GM18517 (cell line): Measurements from ENCODE around the gene MALAT1.
"Not testable (repeated sequence)": the region's sequence is repeated elsewhere in the genome, so short reads cannot be mapped to it uniquely, and the experiment has no call there.

ENCODE experiments used
- ATAC-seq: cut with Tn5 transposase; IDR thresholded peaks from one replicate; pipeline ENCODE4 v1.9.1; 2021; ENCODE audit warnings: mild to moderate bottlenecking, moderate library complexity; ENCODE audit not compliant: unreplicated experiment

MALAT1 gene

DNA sequence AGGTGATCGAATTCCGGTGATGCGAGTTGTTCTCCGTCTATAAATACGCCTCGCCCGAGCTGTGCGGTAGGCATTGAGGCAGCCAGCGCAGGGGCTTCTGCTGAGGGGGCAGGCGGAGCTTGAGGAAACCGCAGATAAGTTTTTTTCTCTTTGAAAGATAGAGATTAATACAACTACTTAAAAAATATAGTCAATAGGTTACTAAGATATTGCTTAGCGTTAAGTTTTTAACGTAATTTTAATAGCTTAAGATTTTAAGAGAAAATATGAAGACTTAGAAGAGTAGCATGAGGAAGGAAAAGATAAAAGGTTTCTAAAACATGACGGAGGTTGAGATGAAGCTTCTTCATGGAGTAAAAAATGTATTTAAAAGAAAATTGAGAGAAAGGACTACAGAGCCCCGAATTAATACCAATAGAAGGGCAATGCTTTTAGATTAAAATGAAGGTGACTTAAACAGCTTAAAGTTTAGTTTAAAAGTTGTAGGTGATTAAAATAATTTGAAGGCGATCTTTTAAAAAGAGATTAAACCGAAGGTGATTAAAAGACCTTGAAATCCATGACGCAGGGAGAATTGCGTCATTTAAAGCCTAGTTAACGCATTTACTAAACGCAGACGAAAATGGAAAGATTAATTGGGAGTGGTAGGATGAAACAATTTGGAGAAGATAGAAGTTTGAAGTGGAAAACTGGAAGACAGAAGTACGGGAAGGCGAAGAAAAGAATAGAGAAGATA is at the start of gene MALAT1:
TSS of gene MALAT1 (plus strand) at position 69 of the 736 bp plus-strand sequence.
- peak; percentile 31 for ATAC-seq

DNA sequence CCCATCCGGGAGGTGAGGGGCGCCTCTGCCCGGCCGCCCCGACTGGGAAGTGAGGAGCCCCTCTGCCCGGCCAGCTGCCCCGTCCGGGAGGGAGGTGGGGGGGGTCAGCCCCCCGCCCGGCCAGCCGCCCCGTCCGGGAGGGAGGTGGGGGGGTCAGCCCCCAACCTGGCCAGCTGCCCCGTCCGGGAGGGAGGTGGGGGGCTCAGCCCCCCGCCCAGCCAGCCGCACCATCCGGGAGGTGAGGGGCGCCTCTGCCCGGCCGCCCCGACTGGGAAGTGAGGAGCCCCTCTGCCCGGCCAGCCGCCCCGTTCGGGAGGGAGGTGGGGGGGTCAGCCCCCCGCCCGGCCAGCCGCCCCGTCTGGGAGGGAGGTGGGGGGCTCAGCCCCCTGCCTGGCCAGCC is 47.5 kb upstream of the MALAT1 start:
- ATAC-seq = not testable (repeated sequence)

- not testable (repeated sequence) for ATAC-seq
Observed at GRCh38 chr11:65452259-65452658, 46.6 kb upstream of the MALAT1 start.

DNA sequence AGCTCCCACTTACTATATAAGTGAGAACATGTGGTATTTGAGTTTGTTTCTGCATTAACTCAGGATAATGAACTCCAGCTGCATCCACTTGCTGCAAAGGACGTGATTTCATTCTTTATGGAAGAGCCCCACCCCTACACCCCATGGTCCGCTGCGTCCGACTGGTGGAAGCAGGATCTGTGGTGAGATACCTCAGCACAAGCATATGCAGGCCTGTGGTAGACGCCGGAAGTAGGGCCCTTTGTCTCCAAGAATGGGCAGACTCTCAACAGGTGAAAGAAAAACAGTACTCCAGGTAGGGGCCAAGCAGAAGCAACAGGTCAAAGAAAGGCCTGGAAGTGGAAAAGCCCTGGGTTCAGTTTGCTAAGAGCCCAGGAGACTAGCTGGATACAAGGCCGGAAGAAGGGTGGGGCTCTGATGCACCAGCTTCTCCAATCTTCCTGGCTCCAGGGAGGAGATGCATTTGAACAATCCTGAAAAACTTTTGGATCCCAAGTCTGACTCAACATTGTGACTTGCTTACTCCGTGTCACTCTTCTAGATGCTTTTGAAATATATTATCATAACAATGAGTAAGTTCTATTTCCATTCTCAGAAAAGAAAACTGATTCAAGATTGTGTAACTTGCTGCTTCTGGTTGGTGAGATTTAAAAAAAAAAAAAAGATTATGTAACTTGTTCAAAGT is 45.9 kb upstream of the MALAT1 start:
- ATAC-seq = no peak

DNA sequence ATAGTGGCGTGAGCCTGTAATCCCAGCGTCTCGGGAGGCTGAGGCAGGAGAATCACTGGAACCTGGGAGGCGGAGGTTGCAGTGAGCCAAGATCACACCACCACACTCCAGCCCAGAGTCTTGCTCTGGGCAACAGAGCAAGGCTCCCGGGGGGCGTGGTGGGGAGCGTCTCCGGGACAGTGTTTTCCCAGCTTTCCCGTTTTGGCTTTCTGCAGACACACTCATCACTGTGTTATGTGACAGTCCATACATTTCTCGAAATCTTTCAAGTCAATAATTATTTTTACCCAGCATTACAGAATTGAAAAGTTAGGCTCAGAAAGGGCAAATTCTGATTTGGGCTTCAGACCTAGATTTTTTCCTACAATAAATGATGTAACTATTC is 44.5 kb upstream of the MALAT1 start:
- ATAC-seq = no peak

DNA sequence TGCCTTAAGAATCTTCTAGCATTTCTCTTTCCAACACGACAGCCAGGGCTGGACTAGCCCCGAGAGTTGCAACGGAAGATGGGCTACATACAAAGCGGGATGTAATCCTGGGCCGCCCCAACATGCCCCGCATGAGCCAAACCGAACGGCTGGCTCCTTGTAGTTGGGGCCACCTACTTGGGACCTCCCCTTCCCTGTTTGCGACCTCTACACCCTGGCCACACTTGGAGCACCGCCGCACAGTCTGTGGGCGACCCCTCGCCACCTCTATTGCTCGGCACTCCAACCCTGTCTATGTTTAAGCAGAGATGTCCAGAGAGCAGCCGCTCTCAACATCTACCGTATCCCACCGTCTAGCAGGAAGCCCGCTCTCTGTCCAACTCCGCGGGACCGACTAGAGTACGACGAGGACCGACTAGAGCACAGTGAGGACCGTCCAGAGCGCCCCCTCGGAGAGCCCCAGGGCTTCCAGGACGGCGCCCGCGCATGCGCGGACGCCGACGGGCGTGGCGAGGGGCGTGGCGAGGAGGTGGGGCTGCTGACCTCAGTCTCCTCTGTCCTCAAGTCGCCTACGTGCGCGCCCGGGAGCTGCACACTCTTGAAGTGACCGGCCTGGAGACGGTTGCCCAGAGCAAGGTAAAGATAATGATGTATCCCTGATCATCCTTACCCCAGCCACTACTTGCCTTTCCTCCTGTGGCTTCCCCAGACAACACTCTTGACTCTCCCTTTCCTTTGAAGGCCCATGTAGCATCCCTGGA is 44.0 kb upstream of the MALAT1 start:
- peak; percentile 66 for ATAC-seq

DNA sequence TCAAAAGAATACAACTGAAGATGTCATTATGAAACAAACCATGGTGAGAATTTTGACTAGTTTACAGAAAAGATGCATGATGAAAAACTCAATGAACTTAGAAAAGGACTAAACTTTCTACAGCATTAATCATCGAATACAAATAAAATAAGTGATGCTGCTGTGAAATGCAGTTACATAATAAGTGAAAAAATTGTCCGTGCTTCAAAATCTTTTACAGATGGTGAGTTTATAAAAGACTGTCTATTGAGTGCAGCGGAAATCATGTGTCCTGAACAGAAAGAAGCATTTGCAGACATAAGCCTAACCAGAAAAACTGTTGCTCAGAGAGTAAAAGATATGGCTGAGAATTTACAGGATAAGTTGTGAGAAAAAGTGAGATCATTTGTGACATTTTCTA is 42.4 kb upstream of the MALAT1 start:
- ATAC-seq = no peak

- ATAC-seq = no peak
Observed at GRCh38 chr11:65459552-65459951, 39.3 kb upstream of the MALAT1 start.

DNA sequence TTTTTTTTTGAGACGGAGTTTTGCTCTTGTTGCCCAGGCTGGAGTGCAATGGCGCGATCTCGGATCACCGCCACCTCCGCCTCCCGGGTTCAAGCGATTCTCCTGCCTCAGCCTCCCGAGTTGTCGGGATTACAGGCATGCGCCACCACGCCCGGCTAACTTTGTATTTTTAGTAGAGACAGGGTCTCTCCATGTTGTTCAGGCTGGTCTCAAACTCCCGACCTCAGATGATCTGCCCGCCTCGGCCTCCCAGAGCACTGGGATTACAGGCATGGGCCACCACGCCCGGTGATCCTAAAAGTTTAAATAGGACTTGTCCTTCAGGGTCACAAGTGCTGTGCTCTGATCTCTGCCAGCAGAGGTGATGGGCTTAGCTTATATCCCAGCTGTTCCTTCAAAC is 33.4 kb upstream of the MALAT1 start:
- not testable (repeated sequence) for ATAC-seq

- ATAC-seq = not testable (repeated sequence)
Observed at GRCh38 chr11:65467306-65467705, 31.5 kb upstream of the MALAT1 start.

- ATAC-seq = no peak
Observed at GRCh38 chr11:65468874-65469333, 29.9 kb upstream of the MALAT1 start.

GRCh38 chr11:65470433-65471049 is 28.3 kb upstream of the MALAT1 start:
- no peak for ATAC-seq

DNA sequence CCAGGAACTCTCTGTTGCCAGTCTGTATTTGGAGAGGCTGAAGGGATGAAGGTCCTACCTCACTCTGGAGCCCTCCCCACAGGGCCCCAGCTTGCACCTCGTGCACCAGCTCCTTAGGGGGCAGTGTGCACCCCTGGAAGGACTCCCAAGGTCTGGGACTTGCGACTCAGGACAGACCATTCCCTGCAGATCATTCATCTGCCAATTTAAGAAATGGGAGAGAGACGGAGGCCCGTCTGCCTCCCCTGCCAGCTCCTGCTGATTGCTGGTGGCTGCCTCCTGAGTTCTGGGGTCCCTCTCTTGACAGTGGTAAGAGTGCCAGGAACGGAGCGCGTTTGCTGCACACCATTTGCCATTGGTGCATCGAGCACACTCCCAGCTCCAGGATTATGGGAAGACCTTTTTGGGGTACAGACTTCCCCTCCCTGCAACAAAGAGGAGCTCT is 27.4 kb upstream of the MALAT1 start:
- ATAC-seq = no peak

GRCh38 chr11:65472588-65473277 is 26.1 kb upstream of the MALAT1 start:
- ATAC-seq = not testable (repeated sequence)

GRCh38 chr11:65473278-65473860 is 25.5 kb upstream of the MALAT1 start:
- ATAC-seq = no peak

GRCh38 chr11:65474864-65475263 is 24.0 kb upstream of the MALAT1 start:
- no peak for ATAC-seq

- no peak for ATAC-seq
Observed at GRCh38 chr11:65476632-65477148, 22.2 kb upstream of the MALAT1 start.

DNA sequence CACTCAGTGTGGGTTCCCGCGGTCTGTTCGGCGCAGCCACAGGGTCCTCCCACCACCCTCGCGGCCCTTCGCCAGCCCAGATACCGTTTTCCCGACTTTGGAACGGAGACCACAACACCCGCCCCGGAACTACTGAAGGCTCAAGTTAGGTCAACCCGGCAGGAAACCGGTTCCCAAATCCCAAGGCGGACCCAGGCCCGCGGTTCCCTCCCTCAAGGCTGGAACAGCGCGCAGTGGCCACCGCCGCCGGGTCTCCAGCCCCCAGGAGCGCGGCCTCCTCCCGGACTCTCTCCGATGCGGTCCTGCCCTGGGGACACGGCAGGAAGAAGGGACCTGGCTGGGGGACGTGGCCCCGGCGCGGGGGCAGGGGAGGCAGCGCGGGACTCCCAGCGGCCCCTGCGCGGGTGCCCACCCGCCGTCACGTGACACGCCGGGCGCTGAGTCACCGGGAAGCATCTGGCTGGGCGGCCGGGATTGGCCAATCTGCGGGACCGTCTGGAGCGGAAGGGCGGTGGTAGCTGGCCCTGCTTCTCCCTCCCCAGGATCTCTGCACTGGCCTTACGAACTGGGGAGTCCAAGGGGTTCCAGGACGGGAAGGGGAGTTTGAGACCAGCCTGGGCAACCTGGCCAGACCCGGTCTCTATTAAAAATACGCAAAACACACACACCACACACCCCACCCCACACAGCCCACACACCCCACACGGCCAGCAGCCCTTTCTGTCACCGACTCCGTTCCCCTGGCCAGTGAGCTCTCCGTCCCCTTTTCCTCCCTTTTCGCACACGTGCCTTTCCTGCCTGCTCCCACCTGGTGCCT is 21.5 kb upstream of the MALAT1 start:
- ATAC-seq = peak; percentile 81
